Measurements from ENCODE around the gene WDTC1. TPM values are rescaled to one million over a fixed set of nuclear protein-coding genes. Genes with fewer than 3 reads are reported as not detected.

WDTC1 gene
- total RNA-seq, 2 donors from 2014 or later = 41.6 to 42.5 TPM

DNA sequence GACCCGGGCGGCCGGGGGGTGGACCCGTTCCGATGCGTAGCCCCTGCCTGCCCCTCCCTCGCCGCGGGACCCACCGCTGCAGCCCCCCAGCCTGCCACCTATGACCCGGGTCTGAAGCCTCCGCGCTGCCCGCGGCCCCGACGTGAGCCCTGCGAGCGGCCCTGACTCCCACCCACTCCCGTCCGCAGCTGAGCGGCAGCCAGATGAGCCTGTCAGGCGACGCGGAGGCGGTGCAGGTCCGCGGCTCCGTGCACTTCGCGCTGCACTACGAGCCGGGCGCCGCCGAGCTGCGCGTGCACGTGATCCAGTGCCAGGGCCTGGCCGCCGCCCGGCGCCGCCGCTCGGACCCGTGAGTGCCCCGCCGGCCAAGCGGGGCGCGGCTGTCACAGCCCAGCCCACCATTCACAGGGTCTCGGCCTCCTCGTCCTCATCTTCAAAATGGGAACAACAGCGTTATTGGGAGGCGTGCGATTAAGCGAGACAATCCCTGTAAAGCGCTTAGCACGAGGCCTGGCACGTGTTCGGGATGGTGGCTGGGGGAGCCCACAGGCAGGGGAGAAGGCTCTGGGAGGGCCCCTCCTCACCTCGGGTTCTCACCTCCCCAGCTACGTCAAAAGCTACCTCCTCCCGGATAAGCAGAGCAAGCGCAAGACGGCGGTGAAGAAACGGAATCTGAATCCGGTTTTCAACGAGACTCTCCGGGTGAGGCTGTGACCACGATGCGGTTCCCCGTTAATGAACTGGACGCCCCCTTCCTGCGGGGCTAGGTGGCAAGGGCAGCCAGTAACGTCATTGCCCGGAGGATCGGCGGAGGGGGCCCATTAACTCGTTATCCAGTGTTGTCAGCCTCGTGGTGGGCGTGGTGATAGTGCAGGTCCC lies 115.6 kb downstream of the WDTC1 start:
- peaks cover 0 to 4% of the 10 kb centered on the region in 2 donors for H3K36me3 Mint-ChIP-seq (ENCODE audit: insufficient read depth in 2 of 2)
- ATAC-seq (replicated peaks in 1 of 2) (peak; percentile 46 to 58), DNase-seq (peak in 1 of 2 donors; percentile 22)
- H3K27ac Mint-ChIP-seq = no peak overlapping the region
- H3K4me3 Mint-ChIP-seq = no peak overlapping the region
- peaks cover 8% of the 10 kb centered on the region for H3K4me1 Mint-ChIP-seq (ENCODE audit: low read depth)
- H3K27me3 Mint-ChIP-seq (ENCODE audit: low read depth) = no peaks in the 10 kb centered on the region
- no peaks in the 10 kb centered on the region for H3K9me3 Mint-ChIP-seq

DNA sequence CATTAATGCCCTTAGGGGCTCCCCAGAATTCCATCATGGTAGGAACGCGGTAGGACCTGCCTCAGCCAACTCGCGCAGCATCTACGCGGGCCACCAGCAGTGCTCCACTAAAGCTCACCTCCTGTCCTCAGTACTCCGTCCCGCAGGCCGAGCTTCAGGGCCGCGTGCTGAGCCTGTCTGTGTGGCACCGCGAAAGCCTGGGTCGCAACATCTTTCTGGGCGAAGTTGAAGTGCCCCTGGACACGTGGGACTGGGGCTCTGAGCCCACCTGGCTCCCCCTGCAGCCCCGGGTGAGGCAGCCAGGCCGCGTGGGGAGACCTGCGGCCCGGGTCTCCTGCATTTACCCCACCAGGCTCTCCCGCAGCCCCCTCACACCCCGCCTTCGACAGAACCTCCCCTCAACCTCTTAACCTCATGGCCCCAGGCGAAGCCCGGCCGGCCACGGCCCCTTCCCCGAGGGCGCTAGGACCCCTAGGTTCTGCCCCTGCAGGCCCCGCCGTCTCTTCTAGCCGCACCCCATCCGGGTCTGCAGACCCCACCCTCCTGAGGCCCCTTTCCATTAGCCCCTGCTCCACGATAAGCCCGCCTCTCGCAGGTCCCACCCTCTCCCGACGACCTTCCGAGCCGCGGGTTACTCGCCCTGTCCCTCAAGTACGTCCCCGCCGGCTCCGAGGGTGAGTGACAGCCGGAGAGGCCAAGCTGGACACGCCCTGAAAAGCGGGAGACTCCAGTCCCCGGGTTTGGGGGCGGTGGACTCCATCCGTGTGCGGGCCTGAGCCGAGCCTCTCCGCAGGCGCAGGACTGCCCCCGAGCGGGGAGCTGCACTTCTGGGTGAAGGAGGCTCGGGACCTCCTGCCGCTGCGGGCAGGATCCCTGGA lies 116.5 kb downstream of the WDTC1 start:
- Mint-ChIP-seq H3K9me3 (no peaks in the 10 kb centered on the region), H3K4me1 (ENCODE audit: low read depth) (peaks cover 6% of the 10 kb centered on the region), H3K36me3 (ENCODE audit: insufficient read depth in 2 of 2) (peaks cover 0 to 4% of the 10 kb centered on the region in 2 donors), H3K4me3 (no peak overlapping the region), H3K27ac (no peak overlapping the region), H3K27me3 (ENCODE audit: low read depth) (no peaks in the 10 kb centered on the region)
- ATAC-seq (replicated peaks in 1 of 2) (no peak), DNase-seq (no peak)

DNA sequence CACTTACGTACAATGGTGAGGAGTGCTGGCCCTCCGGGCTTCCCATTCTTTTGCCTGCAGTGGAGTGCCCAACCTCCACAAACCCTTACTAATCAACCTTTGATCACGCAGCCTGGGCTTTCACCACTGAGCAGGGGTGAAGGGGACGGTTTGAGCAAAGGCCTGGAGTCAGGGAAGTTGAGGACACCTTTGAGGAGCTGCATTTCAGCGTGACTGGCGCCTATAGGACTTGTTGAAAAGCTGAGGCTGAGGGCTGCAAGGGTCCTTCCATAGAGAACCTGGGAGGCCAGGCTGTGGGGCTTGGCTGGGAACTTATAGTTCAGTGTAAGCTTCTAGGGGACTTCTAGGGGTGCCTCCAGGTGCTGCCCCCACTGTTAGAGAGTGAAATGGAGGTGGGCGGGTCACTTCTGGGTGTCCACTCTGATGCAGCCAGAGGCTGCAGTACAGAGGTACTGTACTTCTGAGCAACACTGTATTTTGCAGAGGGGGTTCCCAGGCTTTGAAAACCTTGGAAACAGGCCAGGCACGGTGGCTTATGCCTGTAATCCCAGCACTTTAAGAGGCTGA lies 117.2 kb downstream of the WDTC1 start:
- no peaks in the 10 kb centered on the region for H3K27me3 Mint-ChIP-seq (ENCODE audit: low read depth)
- H3K9me3 Mint-ChIP-seq = no peaks in the 10 kb centered on the region
- no peak overlapping the region for H3K4me3 Mint-ChIP-seq
- DNase-seq (no peak), ATAC-seq (replicated peaks in 1 of 2) (no peak)
- H3K4me1 Mint-ChIP-seq (ENCODE audit: low read depth) = peaks cover 6% of the 10 kb centered on the region
- H3K27ac Mint-ChIP-seq = no peak overlapping the region
- no peaks in the 10 kb centered on the region for H3K36me3 Mint-ChIP-seq (ENCODE audit: insufficient read depth in 2 of 2)

DNA sequence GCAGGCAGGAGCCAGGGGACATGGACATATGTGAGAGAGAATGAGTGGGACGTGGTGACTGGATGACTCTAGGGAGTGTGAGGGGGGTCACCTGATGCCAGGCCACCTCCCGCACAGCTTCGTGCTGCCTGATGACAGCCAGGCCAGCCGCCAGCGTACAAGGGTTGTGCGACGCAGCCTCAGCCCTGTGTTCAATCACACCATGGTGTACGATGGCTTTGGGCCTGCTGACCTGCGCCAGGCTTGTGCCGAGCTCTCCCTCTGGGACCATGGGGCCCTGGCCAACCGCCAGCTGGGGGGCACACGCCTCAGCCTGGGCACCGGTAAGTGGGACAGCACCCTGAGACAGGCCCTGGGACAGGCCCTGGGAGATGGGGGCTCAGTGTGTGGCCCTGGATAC lies 118.7 kb downstream of the WDTC1 start:
- Mint-ChIP-seq H3K36me3 (ENCODE audit: insufficient read depth in 2 of 2) (no peaks in the 10 kb centered on the region), H3K27ac (no peak overlapping the region), H3K4me3 (no peak overlapping the region), H3K27me3 (ENCODE audit: low read depth) (no peaks in the 10 kb centered on the region), H3K9me3 (no peaks in the 10 kb centered on the region), H3K4me1 (ENCODE audit: low read depth) (peaks cover 19% of the 10 kb centered on the region)
- DNase-seq (no peak), ATAC-seq (replicated peaks in 1 of 2) (no peak)

DNA sequence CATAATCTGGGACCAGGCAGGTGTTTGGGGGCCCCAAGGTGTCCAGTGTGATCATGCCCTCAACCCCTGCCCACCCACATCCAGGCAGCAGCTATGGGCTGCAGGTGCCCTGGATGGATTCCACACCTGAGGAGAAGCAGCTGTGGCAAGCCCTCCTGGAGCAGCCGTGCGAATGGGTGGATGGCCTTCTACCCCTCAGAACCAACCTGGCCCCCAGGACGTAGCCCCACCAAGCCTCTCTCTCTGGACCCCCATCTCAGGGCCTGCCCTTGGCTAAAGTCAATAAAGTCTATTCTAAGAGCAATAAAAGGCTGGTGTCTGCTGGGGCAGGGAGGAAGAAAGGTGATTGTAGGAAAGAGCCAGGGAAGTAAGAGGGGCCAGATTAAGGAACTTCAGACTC lies 119.2 kb downstream of the WDTC1 start:
- DNase-seq (no peak), ATAC-seq (replicated peaks in 1 of 2) (no peak)
- no peaks in the 10 kb centered on the region for H3K36me3 Mint-ChIP-seq (ENCODE audit: insufficient read depth in 2 of 2)
- H3K9me3 Mint-ChIP-seq = no peaks in the 10 kb centered on the region
- no peaks in the 10 kb centered on the region for H3K27me3 Mint-ChIP-seq (ENCODE audit: low read depth)
- H3K27ac Mint-ChIP-seq = no peak overlapping the region
- no peak overlapping the region for H3K4me3 Mint-ChIP-seq
- H3K4me1 Mint-ChIP-seq (ENCODE audit: low read depth) = peaks cover 19% of the 10 kb centered on the region

DNA sequence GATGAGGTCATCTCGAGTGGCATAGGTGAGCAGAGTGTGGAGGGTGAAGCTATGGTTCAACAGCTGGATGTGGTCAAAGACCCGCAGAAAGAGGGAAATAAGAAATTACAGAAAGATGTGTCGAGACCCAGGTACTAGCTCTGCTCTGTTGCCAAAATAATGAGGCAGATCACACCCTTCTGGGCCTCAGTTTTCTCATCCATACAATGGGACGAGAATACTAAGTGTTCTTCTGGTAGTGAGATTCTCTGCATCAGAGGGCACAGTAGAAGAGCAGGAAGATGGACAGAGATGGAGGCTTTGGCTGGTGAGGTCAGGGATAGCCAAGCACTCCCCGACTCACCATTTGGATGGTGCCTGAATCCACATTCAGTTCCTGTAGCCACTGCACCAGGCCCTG lies 121.3 kb downstream of the WDTC1 start:
- no peak for ATAC-seq (replicated peaks in 1 of 2)
- Mint-ChIP-seq H3K4me3 (peak overlapping the region in 1 of 2 donors; percentile 66), H3K27me3 (ENCODE audit: low read depth) (peaks cover 6% of the 10 kb centered on the region), H3K9me3 (no peaks in the 10 kb centered on the region), H3K36me3 (ENCODE audit: insufficient read depth in 2 of 2) (no peaks in the 10 kb centered on the region), H3K27ac (no peak overlapping the region), H3K4me1 (ENCODE audit: low read depth) (peaks cover 29% of the 10 kb centered on the region)
- DNase-seq = no peak

DNA sequence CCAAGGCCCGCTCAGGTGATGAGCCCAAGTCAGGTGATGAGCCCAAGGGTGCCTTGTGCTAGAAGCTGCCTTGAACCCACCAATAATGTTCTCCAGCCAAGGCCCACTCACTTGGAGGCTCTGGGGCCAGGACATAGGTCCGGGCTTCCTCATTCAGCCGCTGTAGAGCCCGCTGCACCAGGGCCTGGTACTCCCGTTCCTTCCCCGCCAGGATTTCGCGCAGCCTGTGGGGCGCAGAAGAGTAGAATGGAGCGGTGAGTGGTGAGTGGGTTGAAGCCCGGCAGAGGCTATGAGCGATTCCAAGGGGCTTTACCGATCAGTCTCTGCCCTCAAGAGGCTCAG lies 121.8 kb downstream of the WDTC1 start:
- Mint-ChIP-seq H3K9me3 (no peaks in the 10 kb centered on the region), H3K27ac (peak overlapping the region; percentile 12), H3K27me3 (ENCODE audit: low read depth) (peaks cover 6% of the 10 kb centered on the region), H3K4me1 (ENCODE audit: low read depth) (peaks cover 29% of the 10 kb centered on the region), H3K4me3 (peak overlapping the region; percentile 66 to 80), H3K36me3 (ENCODE audit: insufficient read depth in 2 of 2) (no peaks in the 10 kb centered on the region)
- DNase-seq = no peak
- ATAC-seq (replicated peaks in 1 of 2) = no peak

DNA sequence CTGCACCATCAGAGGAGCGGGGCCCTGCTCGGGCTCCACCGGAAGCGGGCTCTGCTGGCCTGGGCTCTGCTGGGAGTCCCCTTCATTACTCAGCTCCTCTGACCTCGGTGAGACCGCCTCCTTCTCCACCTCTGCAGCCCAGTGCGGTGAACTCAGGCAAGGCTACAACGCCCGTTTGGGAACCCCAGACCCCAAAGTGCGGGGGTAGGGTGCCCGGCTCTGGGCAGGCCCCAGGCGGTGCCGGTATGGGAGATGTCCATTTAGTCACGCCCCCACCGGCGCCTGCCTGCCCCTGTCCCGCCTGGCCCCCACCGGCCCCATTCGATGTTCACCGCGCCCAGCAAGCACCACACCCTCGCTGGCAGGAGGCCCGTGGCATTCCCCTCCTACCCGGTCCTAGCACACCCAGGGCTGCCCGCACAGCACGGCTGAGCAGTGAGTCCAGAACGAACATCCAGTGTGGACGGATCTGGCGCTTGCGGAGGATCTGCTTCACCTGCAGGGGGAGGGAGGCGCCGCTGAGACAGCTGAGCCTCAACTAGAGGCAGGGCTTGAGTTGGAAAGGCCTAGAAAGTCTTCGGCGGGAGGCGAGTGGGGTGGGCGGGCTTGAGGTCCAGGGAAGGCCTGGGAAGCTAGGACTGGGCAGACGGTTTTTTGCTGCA lies 122.3 kb downstream of the WDTC1 start:
- peak overlapping the region; percentile 69 to 80 for H3K4me3 Mint-ChIP-seq

DNA sequence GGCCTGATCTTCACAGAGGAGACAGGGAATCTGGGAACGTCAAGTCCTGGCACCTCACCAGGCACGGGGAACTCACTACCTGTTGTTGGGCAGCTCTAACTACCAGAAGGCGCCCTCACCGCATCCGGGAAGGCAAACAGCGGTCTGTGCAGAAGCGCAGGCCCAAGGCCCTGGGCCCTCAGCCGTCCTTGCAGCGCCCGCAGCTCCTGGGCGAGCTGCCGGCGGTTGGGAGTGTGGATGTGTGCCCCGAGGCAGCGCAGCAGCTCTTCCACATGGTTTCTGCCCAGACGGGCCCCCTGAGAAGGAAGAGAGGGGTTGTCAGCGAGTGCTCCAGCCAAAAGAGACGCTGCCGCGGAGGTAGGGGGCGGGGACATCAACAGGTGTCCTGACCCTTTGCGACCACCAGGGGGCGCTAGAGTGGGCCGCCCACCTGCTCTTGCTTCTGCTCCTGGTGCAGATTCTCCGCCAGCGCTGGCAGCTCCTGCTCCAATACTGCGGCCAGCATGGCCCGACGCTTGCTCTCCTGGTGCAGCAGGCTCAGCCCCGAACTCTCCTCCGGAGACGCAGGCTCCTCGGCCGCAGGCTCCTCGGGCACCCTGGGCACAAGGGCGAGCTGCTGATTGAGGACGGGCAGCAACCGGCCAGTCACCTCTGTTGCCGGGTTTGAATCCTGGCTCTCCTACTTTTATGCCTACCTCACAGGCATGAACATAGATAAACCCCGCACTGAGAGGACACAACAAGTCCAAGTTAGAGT lies 123.0 kb downstream of the WDTC1 start:
- no peaks in the 10 kb centered on the region for H3K36me3 Mint-ChIP-seq (ENCODE audit: insufficient read depth in 2 of 2)
- H3K4me1 Mint-ChIP-seq (ENCODE audit: low read depth) = peaks cover 29% of the 10 kb centered on the region
- peak; percentile 69 to 71 for ATAC-seq (replicated peaks in 1 of 2)
- no peak overlapping the region for H3K27ac Mint-ChIP-seq
- peak; percentile 79 to 86 for DNase-seq
- H3K9me3 Mint-ChIP-seq = no peaks in the 10 kb centered on the region
- H3K4me3 Mint-ChIP-seq = peak overlapping the region; percentile 69 to 80
- peaks cover 6% of the 10 kb centered on the region for H3K27me3 Mint-ChIP-seq (ENCODE audit: low read depth)

More for the DNA sequence above, 122.3 kb downstream of the WDTC1 start:
- H3K27ac Mint-ChIP-seq = no peak overlapping the region
- H3K27me3 Mint-ChIP-seq (ENCODE audit: low read depth) = peaks cover 6% of the 10 kb centered on the region
- no peaks in the 10 kb centered on the region for H3K9me3 Mint-ChIP-seq
- H3K36me3 Mint-ChIP-seq (ENCODE audit: insufficient read depth in 2 of 2) = no peaks in the 10 kb centered on the region
- peaks cover 29% of the 10 kb centered on the region for H3K4me1 Mint-ChIP-seq (ENCODE audit: low read depth)
- DNase-seq (peak; percentile 37 to 60), ATAC-seq (replicated peaks in 1 of 2) (peak; percentile 56 to 57)

Other genes starting within 250 kb of the WDTC1 start
- gene TRNP1, start 240.9 kb upstream of the WDTC1 start, total RNA-seq = under 1 TPM; 0.49 to 0.96 TPM
- under 1 TPM in 1 of 2 donors, not detected in 1; 0.19 TPM for gene TENT5B, start 221.8 kb upstream of the WDTC1 start, total RNA-seq
- gene SLC9A1, start 79.5 kb upstream of the WDTC1 start, total RNA-seq = 10 to 100 TPM; 25.5 to 28.2 TPM
- 10 to 100 TPM; 41.9 to 61.3 TPM for gene TMEM222, start 87.5 kb downstream of the WDTC1 start, total RNA-seq
- gene SYTL1, start 107.4 kb downstream of the WDTC1 start, total RNA-seq = 10 to 100 TPM; 73.1 to 89.9 TPM
- gene MAP3K6, start 132.3 kb downstream of the WDTC1 start, total RNA-seq = 10 to 100 TPM in 1 of 2 donors, 1 to 10 TPM in 1; 8.3 to 10.4 TPM
- gene FCN3, start 140.2 kb downstream of the WDTC1 start, total RNA-seq = not detected
- not detected for gene CD164L2, start 148.7 kb downstream of the WDTC1 start, total RNA-seq
- under 1 TPM; 0.81 to 0.91 TPM for gene GPR3, start 158.0 kb downstream of the WDTC1 start, total RNA-seq